Measurements from ENCODE around the gene ATF1. TPM values are rescaled to one million over a fixed set of nuclear protein-coding genes. Genes with fewer than 3 reads are reported as not detected.

ATF1 gene
- total RNA-seq, result 12.2 and 16.3 TPM in 2 replicates

DNA sequence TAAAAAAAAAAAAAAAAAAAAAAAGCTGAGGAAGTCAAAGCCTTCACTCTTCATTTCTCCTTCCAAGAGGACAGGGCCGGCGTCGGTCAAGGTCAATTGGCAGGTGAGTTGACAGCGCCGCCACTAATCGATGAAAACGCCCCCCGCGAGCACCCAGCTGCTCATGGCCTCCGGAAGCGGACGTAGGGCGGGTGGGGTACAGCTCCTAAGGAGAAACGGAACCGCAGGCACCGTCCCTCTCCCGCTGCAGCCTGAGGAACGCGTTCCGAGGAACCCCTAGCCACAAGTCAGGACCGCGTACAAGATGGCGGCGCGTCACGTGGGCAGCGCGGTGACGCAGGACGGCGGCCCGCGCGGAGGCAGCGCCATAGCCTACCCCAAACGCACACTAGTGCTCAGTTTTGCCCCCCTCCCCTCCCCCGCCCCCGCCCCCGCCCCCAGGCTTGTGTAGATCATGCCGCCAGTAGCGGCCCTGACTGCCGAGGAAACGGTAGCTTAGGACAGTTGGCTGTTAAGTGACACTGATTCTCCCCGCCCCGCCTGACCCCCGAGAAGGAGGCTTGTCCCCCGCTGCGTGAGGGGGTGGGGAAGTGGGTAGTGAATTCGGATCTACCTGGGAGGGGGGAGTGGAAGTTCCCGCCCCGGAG, at the start of gene ATF1:
ATF1 (plus strand) TSS at position 463 of the 647 bp plus-strand sequence. CDS start 16,045 bp downstream, outside the sequence.

DNA sequence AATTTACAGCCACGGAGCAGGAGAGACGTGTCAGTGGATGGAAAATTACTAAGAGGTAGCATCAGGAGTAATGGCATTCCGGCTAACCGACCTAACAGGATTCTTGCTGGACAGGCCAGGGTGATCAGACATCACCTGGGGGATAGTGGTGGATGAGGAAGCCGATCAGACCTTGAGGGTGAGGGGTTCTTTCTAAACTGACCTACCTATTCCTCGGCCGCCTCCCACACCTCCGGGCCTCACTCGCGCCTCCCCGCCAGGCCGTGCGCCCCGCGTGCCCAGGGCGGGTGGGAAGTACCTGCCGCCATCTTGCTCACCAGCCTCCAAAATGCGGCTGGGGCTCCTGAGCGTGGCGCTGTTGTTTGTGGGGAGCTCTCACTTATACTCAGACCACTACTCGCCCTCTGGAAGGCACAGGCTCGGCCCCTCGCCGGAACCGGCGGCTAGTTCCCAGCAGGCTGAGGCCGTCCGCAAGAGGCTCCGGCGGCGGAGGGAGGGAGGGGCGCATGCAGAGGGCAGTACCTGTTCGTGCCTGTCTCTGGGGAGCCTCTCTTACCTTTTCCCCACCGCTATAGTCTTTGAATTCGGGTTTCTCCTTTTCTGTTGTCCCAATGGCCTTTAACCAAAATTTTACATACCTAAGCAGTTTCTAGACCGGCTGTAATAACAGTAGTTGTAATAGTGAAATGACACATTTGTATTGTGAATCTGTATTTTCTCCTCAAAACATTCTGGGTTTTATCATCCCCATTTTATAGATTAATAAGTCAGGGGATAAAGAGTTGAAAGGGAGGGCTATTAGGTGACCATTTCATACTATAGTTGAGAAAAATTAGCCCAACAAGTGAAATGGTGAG, 79.0 kb downstream of the ATF1 start, which contains the start of gene TMPRSS12:
TMPRSS12 (plus strand) TSS at position 290 of the 857 bp plus-strand sequence; CDS start at position 329, 39 bp downstream.

Other genes starting within 250 kb of the ATF1 start
- not detected in 2 replicates for gene TMPRSS12, start 78.8 kb downstream of the ATF1 start, total RNA-seq
- not detected in 2 replicates for gene HIGD1C, start 188.4 kb downstream of the ATF1 start, total RNA-seq

All from bronchus fibroblast of lung (primary cell).